ENCODE results near the gene SECISBP2.

The SECISBP2 gene

DNA sequence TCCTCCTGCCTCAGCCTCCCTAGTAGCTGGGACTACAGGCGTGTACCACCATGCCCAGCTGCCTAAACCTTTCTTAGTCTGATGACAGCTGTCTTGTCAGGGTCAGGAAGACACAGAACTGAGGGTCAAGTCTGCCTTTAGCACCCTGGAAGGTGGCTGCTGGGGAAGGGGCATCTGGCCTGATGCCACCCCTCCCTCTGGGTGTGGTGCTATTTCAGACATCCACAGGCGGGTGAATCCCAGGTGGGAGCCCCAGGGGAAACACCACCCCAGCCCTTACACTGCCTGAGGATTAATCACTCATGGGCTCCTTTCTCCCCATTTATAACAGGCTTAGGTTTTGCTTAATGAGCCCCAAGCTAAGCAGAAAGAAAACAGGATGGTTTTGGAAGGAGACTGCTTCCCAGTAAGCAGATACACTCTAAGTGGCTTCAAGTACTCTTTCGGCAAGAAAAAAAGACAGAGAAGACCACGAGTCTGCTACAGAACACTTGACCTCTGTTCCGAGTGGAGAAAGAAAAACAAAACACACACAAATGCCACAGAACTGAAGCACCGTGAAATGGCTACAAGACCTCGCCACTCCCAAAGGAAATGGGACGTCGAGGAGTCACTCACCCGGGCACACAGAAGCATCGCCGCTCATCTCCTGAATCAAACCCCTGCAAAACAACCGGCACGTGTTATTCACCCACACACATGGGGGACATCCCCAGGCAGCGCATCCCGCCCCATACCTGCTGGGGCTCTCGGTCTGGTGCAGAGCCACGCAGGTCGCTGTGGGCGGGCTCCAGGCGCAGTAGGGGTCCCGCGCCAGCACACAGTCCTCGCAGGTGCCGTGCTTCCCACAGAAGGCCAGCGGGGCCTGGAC lies 62.4 kb downstream of the SECISBP2 start:
- DNase-seq (ENCODE audit: low read depth in 2 of 3, low spot score in 2 of 3): no peak

DNA sequence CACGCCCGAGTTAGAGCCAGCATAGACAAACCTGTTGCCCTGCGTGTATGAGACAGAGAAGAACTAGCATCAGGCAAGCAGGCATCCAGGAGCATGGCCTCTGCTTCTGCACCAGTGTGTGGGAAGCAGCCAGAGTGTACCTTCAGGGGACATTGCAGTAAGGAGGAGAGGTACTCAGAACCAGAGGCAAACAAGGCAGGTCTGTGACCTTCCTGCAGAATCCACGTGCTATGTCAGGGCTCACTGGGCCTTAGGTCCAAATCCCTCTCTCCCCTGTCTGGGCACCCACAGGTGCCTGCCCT lies 63.0 kb downstream of the SECISBP2 start:
- no peak for DNase-seq (ENCODE audit: low read depth in 2 of 3, low spot score in 2 of 3)

DNA sequence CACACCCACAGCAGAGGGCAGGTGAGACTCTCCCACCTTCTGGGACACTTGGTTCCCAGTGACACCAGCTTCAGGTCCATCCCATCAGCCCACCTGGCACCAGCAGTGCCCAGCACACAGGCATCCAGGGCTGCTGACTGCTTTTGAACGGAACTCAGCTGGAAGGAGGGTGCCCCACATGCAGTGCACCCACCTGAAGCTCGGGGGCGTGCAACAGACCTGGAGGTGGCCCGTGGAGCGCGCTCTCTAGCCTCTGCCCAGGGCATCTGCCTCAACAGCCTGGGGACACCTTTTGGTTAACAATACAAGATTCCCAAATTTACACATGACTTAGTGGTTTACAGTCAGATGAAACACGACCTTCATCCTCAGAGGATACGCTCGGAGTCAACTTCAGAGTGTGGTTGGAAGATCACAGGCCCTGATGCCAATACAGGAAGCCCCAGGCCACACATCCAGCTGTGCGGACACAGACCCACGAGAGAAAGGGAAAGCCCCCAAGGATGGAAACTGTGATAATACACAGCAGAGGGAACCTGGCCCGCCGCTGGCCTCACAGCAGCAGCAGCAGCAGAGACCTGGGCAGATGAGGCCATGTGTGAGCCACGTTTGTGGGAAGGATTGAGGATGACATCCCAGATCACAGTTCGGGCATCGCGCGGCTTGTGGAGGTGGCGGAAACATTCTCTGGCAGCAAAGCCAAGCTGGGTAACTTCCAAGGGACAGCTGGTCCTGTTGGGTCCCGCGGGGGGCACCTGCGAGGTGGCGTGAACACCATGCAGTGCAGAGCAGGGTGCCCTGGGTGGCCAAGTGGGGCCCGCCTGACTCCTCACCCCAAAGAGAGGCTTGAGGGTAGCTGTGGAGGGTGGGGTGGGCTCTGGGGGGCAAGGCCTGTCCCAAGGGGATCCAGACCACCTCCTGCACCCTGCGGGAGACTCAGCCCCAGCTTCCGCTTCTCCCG lies 64.0 kb downstream of the SECISBP2 start:
- peak in 1 of 3 experiments; percentile 26 for DNase-seq (ENCODE audit: low read depth in 2 of 3, low spot score in 2 of 3)

DNA sequence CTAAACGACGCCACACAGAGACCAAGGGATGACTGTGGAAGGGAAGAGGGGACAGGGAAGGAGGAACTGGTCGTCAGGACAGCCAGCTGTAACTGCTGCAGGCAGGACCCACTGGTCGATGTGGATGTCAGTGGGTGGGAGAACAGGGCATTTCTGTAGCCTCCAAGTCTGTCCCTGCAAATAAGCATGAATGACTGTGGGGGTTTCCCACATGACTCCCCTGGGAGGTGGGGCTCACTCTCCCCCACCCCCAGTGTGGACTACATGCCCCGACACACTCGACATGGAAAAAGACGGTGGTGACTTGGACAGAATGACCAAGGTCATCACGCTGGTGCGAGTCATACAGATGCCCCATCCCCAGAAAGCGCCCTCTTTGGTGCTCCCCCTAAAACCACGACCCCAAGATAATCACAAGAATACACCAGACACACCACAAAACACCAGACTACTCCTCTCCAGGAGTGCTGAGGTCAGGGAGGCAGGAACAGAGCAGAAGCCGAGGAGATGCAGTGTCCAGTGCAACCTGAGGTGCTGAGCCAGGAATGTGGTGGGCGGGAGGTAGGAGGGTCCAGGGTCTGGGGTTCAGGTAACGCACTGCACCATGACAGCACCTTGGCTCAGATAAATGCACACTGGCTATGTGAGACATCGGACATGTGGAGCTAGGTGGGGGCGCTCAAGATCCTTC lies 64.9 kb downstream of the SECISBP2 start:
- DNase-seq (ENCODE audit: low read depth in 2 of 3, low spot score in 2 of 3): no peak

DNA sequence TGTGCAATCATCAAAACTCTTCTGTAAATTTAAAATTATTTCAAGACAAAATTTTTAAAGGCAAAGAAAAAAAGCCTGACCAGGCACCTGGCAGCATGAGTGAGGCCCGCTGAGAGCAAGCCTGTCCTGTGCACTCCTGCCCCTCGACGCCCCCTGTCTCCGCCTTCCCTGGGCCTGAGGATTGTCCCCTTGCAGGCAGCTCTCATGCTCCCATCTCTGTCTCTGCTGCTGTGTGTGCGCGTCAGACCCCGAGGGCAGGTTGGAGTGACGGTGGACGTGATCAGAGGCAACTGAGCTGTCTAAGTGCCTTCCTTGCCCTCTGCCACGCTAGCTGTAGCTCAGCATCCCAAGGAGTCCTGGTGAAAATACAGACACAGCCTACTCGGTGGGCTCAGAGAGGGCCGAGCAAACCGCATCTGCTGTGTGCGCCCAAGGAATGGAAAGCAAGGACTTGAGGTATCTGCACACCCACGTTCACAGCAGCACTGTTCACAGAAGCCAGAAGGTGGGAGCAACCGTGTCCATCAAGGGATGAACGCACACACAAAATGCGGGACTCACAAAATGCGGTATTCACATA lies 65.5 kb downstream of the SECISBP2 start:
- no peak for DNase-seq (ENCODE audit: low read depth in 2 of 3, low spot score in 2 of 3)

DNA sequence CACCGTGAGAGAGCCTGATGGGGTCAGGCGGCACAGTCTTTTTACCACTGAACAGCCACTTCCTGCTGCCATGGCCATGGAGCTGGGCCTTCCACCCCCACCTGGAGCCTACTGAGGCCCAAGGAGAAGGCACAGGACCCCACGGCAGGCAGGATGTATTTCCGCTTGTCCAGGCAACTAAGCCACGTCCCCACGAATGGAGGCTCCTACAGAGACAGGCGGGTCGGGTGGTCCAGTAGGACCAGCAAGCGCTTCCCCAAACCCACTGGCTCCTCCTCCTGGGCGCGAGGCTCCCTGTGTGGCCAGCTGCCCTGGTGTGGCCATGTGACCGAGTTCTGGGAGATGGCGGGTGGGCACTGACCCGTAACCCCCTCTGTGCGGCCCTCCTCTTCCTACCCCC lies 66.5 kb downstream of the SECISBP2 start:
- no peak for DNase-seq (ENCODE audit: low read depth in 2 of 3, low spot score in 2 of 3)

DNA sequence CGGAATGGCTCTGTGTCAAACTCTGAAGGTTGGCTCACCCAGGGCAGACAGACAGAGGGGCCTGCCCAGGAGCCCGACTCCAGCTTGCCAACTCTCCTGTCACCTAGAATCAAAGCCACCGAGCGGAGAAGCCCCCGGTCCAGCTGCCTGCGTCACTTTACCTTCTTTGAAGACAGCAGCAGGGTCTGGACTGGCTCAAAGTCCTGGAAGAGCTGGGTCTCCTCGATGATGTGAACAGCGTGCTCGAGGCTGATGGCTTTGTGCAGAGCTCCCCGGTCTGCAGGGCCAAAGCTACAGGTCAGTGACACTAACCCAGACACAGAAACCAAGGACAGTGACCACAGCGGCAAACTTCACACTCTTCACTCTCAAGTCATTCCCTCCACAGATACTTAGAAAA lies 67.9 kb downstream of the SECISBP2 start:
- DNase-seq (ENCODE audit: low read depth in 2 of 3, low spot score in 2 of 3): no peak

DNA sequence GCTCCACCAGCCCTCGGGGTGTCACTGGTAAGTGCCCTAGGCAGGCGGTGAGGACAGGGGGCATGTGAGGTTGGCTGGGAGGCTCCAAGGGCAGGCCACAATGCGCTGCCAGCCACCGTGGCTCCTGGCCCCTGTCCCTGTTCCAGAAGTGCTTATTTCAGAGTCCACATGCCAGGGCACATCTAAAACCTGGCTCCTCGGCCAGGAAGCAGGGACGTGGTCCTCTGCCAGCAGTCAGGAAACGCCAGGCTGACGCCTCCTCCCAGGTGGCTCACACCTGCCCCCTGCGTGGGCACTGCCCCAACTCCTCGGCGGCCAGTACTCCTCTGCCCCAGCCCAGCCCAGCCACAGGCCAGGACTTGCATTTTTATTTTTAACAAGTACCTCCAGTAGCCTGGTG lies 68.5 kb downstream of the SECISBP2 start:
- no peak for DNase-seq (ENCODE audit: low read depth in 2 of 3, low spot score in 2 of 3)

DNA sequence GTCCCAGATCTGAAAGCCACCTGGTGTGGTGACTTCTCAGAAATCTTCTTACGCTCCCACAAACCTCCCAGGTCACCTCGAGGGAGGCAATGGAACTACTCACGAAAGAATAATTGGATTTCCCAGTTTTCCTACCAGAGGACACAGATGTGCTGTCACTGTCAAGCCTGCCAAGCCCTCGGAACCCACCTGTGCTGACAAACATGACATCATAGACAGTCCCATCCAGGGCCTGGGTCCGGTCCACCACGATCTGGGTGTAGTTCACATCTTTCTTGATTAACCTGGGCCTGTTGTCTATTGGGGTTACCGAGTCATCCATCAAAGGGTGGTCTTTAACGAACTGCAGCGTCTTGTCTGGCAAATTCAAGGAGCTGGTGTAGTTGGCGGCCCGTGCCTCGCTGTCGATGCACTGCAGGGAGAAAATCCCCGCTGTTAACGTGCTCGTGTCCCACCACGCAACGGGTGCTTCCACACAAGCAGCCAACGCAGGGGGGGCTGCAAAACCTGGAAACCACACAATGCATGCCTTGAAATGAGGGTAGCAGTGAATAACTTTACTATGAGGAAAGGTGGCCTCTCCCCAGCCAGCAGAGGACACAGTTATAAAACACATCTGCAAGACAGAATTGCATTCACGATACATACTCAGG lies 69.0 kb downstream of the SECISBP2 start:
- no peak for DNase-seq (ENCODE audit: low read depth in 2 of 3, low spot score in 2 of 3)

DNA sequence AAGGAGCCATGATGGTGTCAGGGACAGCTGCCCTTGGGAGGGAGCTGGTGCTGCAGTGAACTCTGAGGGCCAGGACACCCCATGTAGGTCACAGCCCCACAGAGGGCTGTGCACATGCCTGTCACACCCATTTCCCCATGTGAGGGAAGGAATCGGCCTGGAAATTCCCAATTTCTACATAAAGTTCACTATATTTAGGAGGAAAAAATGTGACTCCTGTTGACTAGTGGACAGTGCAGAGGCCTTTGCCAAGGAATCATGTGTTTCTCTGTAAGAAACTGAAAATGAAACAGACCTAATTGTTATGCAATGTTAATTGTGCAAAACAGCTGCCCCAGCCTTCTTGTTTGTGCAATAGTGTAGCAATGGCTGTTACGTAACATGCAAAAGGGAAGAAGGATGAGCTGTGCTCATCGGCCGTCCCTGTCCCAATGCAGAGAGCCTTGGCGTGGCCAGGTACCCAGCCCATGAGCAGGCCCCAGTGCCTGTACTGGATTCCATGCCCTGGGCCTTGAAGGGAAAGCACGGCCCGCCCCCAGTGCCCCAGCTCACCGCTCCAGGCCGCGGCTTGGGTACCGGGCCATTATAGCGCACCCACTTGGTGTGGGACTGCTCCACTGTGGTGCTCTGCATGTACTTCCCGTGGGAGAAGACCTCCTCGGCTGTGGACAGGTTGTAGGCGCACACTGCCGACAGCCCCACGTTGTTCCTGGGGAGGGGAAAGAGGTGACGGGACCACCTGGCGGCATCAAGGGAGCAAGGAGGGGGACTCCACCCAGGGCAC lies 70.0 kb downstream of the SECISBP2 start:
- no peak for DNase-seq (ENCODE audit: low read depth in 2 of 3, low spot score in 2 of 3)

DNA sequence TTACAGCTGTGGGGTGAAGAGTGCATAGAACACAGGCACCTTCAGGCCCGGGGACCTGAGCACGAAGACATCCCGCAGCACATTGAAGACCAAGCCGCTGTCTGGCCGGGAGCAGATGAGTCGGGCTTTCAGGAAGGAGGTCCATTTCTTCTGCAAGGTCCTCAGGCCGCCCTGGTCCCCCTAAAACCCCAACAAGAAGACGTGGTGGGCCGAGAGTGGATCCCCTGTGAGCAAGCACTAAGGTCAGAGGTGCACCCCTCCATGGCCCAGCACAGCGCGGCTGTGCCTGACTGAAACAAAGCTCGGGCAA lies 70.5 kb downstream of the SECISBP2 start:
- no peak for DNase-seq (ENCODE audit: low read depth in 2 of 3, low spot score in 2 of 3)

DNA sequence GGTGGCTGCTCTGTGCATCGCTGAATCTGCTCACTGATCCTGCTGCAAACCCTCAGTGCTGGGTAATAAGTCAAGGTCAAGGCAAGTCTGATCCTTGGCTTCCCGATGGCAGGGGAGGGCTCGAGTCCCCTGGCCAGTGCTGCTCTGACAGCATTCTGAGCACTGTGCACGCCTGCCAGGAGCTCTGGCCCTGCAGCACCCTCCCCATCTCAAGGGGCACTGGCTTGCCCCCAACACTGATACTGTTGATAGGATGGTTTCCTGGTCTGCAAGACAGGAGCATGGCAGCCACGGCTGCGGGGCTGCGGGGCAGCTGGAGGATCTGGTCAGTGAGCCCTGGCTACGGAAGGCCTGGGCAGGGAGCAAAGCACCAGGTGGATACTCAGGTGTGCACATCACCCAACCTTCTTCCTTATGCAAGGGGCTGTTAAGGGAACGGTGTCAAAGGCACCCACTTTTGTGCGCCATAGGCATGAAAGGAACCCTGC lies 71.8 kb downstream of the SECISBP2 start:
- no peak for DNase-seq (ENCODE audit: low read depth in 2 of 3, low spot score in 2 of 3)

DNA sequence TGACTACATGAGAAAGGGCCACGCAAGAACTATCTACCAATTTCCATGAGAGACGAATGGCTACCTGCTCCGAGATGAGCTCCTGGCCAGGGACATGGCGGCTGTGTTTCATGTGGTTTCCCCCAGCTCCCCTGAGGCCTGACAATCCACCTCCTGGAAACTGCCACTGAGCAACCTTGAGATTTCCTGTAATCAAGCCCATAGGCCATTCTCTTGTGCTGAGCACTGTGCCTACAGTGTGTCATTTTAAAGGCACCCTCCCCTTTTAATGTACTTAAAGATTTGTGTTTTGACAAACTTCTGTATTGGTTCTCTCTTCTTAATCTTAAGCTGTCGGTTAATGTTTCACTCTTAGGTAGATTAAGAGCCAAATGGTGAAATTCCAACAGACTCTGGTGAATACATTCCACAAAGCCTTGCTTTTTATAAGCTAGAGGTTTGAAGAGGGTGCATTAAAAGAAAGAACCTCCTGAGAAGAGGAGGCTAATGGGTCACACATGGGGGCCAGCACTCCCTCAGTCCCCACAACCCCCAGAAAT lies 72.3 kb downstream of the SECISBP2 start:
- no peak for DNase-seq (ENCODE audit: low read depth in 2 of 3, low spot score in 2 of 3)

DNA sequence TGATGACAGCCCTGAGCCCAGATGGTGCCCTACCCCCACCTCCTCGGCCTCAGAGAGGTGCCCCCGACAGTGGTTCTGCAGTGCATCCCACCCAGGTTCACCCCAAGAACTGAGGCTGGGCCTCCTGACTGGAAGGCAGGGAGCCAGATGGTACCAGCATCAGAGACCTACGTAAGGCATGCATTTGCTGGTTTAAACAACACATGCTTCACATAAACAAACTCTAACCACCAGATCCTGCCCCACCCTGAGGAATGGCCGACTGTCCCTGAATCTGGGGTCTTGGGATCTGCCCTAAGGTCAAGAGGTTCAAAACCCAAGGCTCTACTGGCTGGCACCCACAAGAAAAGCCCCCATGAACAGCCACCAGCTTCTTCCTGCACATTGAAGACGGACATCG lies 73.3 kb downstream of the SECISBP2 start:
- DNase-seq (ENCODE audit: low read depth in 2 of 3, low spot score in 2 of 3): no peak

DNA sequence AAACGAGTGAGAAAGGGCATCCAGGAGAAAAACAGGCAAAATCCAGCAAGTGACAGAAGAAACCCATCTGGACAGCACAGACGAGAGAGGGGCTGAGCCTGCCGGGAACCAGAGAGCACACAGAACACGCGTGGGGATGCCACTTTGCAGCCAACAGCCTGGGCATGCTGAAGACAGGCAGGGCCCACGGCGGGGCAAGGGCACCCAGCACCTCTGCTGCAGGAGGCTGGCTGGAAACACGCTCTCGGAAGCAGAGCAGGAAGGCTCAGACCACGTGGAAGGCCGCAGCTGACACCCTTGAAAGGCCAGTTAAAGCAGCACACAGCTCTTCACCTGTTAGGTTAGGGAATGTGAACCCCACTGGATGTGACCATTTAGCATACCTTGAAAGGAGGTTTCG lies 76.1 kb downstream of the SECISBP2 start:
- DNase-seq (ENCODE audit: low read depth in 2 of 3, low spot score in 2 of 3): no peak

DNA sequence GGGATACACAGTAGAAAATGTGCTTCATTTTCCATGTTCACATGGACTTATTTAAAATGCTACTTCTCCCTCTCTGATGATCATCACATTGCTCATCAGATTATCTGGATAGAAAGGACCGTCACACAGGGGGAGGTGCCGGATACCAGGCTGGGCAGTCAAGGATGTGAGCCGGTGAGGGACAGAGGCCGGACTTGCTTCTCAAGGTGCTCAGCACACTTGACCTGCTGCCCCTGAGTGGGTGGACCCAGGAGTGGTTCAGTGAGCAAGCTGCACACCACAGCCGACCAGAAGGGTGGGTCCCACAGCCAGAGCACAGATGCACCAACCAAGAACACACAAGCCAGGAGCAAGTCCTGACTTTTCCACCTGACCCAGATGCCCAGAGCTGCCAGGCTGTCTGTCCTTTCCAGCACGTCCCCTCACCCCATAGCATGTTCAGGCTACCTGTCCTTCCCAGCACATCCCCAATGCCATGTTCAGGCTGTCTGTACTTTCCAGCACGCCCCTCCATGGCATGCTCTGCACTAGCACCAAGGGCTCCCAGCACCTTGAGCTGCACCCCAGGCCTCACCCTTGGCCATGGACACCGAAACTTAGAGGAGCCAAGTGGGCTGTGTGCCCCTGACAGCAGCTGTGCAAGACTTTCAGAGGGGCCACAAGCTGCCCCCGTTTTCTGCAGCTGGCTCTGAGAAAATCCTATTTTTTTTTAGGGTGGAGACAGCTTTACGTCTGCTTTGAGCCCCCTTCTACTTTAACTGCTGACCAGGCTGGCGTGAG lies 77.8 kb downstream of the SECISBP2 start:
- DNase-seq (ENCODE audit: low read depth in 2 of 3, low spot score in 2 of 3): no peak

DNA sequence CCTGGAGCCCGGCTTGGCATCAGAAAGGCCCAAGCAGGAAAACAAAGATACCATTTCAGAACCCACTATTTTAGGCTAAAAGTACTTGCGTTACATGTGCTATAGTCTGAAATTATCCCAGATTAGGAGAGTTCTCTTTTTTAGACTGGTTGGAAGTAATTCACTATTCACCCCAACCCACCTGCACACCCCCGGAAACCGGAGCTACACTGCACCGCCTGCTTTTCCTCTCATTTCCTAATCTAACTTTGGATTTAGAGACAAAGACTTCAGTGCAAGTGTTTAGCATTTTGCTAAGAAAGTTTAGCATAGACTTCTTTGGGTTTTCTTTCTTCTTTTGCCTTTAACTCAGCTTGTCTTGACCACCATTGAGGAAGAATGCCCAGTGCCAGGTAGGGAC lies 79.2 kb downstream of the SECISBP2 start:
- no peak for DNase-seq (ENCODE audit: low read depth in 2 of 3, low spot score in 2 of 3)

DNA sequence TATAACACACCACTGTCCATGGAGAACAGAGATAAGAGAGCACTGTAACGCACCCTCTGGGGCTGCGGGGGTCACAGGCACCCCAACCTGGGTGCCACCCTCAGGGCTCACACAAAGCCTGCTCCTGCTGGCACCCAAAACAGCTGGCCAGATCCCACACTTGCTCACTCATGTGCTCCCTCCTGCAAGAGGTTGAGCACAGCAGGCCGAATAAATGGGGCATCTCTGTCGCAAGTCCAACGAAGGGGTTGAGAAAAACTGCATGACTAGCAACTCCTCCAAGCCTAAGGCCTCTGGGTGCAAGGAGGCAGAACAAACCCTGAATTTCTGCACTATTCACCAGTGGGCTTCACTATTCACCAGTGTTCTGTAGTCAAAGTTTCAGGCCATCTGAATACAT lies 80.3 kb downstream of the SECISBP2 start:
- no peak for DNase-seq (ENCODE audit: low read depth in 2 of 3, low spot score in 2 of 3)
